ENCODE measurements around the gene SDF2L1. TPM values are rescaled to one million over a fixed set of nuclear protein-coding genes. Genes with fewer than 3 reads are reported as not detected.
A peak's percentile ranks its signal among the peaks of the same experiment; 100 is the strongest.

The SDF2L1 gene
- total RNA-seq, 1 donor from 2014 or later = 43.3 TPM

DNA sequence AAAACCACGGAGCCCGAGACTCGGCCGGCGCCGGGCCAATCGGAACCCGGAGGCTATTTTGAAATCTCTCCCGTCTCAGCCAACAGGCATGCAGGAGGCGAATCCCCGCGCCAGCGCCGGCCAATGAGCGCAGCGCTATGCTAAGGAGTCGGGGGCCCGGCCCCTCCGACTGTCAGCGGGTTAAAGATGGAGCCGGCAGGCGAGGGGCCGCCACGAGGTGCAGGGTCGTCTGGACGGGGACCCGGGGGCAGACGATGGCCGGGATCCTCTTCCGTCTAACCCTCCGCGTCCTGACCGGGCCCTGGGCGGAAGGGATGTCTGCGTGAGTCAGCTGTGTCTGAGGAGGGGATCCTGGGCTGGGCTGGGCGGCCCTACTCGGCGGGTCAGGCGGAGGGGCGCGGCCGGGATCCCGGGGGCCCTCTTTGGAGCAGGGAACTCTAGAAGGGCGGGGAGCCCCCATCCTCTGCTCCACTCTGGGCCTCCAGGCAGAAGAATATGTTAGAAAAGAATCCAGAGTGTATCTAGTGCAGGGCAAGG is 10.0 kb downstream of the SDF2L1 start:
- Mint-ChIP-seq H3K36me3 (ENCODE audit: low read depth) (no peaks in the 10 kb centered on the region), H3K27me3 (no peaks in the 10 kb centered on the region), H3K4me3 (peak overlapping the region; percentile 90), H3K4me1 (peaks cover 21% of the 10 kb centered on the region), H3K27ac (no peak overlapping the region), H3K9me3 (no peaks in the 10 kb centered on the region)
- ATAC-seq (ENCODE audit: low read depth) = peak; percentile 98
- ChIA-PET CTCF (interaction anchor here (1.5 kb wide), 1 partner anchor 9 kb away, joined by 7 read pairs; the partner anchor contains the start of gene SDF2L1), POLR2A (interaction anchor here (1.0 to 2.0 kb wide), 3 partner anchors 10 to 23 kb away, joined by 6 to 16 read pairs (median 10); partner anchors contain the start of genes PPIL2, SDF2L1 and YDJC)
- intact Hi-C loops (cut with micrococcal nuclease) = loop anchor here (1.0 kb wide), 1 partner anchor 10 kb away; the partner anchor contains the start of gene SDF2L1
- TF ChIP-seq, protein P1, sequence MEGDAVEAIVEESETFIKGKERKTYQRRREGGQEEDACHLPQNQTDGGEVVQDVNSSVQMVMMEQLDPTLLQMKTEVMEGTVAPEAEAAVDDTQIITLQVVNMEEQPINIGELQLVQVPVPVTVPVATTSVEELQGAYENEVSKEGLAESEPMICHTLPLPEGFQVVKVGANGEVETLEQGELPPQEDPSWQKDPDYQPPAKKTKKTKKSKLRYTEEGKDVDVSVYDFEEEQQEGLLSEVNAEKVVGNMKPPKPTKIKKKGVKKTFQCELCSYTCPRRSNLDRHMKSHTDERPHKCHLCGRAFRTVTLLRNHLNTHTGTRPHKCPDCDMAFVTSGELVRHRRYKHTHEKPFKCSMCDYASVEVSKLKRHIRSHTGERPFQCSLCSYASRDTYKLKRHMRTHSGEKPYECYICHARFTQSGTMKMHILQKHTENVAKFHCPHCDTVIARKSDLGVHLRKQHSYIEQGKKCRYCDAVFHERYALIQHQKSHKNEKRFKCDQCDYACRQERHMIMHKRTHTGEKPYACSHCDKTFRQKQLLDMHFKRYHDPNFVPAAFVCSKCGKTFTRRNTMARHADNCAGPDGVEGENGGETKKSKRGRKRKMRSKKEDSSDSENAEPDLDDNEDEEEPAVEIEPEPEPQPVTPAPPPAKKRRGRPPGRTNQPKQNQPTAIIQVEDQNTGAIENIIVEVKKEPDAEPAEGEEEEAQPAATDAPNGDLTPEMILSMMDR (IDR thresholded peaks at IDR 0.05) = no peak
- peak; percentile 77 for DNase-seq

DNA sequence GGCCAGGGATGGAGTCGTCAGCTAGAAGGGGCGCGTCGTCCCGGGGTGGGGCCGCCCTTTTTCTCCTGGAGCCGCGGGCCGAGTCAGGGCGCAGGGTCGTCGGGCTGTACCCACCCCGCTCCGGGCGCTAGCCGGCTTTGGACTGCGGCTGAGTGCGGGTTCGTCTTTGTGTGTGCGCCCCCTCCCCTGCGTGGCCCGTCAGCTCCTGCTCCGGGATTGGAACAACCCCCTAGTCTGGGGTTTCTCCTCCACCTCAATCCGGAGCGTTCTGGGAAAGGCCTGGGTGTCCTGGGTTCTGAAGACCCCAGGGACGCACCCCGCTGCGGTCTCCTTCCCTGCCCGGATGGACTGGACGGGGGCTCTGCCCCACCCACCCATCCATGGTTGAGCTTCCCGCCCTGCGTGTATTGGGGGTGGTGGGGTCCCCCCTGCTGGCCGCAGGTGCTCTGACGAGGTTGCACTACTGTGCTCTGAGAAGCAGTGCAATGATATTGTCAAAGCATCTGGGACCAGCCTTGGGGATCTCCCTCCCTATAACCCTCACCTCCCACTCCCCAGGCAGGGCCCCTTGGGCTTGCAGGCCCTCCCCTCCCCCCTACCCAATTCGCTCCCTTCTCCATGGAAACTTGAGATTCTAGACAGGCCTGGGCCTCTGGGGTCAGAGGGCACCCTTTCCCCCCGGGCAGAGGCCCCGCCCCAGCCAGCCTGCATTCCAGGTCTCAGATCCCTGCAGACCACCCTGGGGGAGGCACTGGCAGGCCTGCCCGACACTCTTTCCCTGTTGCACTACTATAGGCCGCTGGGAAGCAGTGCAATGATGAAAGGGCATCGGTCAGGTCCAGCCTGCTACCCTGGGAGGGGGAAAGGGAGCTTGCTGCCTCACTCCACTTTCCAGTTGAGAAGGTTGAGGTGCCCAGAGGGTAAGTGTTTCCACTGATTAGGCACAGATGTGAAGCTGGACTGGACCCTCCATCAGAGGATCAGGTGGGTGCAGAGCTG is 10.7 kb downstream of the SDF2L1 start:
- TF ChIP-seq, protein P1 (IDR thresholded peaks at IDR 0.05) = no peak
- H3K4me1 Mint-ChIP-seq = peaks cover 21% of the 10 kb centered on the region
- POLR2A ChIA-PET = interaction anchor here (0.9 to 2.0 kb wide), 4 partner anchors 11 to 23 kb away, joined by 3 to 16 read pairs (median 8); partner anchors contain the start of genes PPIL2, SDF2L1 and YDJC
- H3K4me3 Mint-ChIP-seq = peak overlapping the region; percentile 90
- no peak overlapping the region for H3K27ac Mint-ChIP-seq
- no peak for ATAC-seq (ENCODE audit: low read depth)
- no peaks in the 10 kb centered on the region for H3K27me3 Mint-ChIP-seq
- H3K36me3 Mint-ChIP-seq (ENCODE audit: low read depth) = no peaks in the 10 kb centered on the region
- CTCF ChIA-PET = interaction anchor here (1.3 to 1.5 kb wide), 2 partner anchors 10 kb away, joined by 3 to 7 read pairs; partner anchors contain the start of gene SDF2L1
- intact Hi-C loops (cut with micrococcal nuclease) = loop anchor here (1.0 kb wide), 1 partner anchor 11 kb away; the partner anchor contains the start of gene SDF2L1
- no peaks in the 10 kb centered on the region for H3K9me3 Mint-ChIP-seq
- no peak for DNase-seq

DNA sequence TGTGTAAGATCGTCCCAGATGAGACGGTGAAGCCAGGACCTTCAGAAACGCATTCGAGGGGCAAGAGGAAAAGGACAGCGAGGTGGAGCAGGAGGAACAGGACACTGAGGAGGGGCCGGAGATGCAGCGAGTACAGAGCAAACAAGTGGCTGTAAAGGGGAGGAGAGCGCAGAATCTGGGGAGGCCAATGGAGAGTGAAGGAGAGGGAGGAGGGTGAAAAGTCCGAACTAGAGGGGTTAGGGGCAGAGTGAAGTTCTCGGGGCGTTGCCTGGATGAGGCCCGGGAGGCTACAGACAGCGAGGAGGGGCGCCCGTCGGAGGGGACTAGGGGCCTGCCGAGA is 14.9 kb downstream of the SDF2L1 start:
- CTCF ChIA-PET = interaction anchor here (0.8 kb wide), 1 partner anchor 28 kb away, joined by 4 read pairs; no protein-coding TSS in a partner anchor
- H3K4me1 Mint-ChIP-seq = peaks cover 12% of the 10 kb centered on the region
- no peaks in the 10 kb centered on the region for H3K27me3 Mint-ChIP-seq
- peak overlapping the region; percentile 69 for H3K4me3 Mint-ChIP-seq
- H3K36me3 Mint-ChIP-seq (ENCODE audit: low read depth) = no peaks in the 10 kb centered on the region
- intact Hi-C loops (cut with micrococcal nuclease) = loop anchor here (1.0 kb wide), 1 partner anchor 9 kb away; the partner anchor contains the start of gene PPIL2
- TF ChIP-seq, protein P1 (IDR thresholded peaks at IDR 0.05) = no peak
- POLR2A ChIA-PET = interaction anchor here (0.7 kb wide), 2 partner anchors 32 kb away, joined by 3 to 4 read pairs; no protein-coding TSS in a partner anchor
- DNase-seq (no peak), ATAC-seq (ENCODE audit: low read depth) (no peak)
- H3K27ac Mint-ChIP-seq = no peak overlapping the region
- no peaks in the 10 kb centered on the region for H3K9me3 Mint-ChIP-seq

DNA sequence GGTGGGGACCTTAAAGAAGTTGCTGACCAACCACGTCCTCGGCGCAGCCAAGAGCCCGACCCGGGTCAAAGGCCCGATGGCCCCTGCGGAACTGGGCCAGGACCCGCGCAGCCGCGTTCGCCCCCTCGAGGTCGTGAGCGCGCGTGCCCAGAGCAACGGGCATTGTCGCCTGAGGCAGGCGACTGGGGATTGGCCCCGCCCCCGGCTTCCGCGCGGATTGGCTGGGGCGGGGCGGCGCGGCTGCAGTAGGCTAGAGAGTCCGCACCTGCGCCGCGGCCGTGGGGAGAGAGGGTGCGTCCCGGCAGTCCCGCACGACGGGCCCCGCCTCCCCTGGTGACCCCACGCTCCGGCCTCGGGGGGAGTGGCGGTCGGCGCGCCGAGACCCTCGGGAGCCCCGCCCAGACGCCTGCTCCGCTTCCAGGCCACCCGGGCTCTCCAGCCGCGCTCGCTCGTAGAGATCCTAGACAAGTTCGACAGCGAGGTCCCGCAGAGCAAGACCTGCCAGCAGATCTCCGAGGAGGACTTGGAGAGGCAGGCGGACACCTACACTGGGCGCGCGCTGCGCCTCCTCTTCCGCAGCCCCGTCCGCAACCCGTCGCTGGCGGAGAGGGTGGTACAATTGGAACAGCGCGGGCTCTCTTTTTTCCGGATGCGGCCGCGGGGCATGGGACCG is 15.4 kb downstream of the SDF2L1 start:
- ChIA-PET POLR2A (interaction anchor here (0.7 to 1.0 kb wide), 2 partner anchors 9 to 28 kb away, joined by 4 to 7 read pairs; partner anchors contain the start of genes PPIL2 and YDJC), CTCF (no interaction called here)

More for the DNA sequence above, 15.4 kb downstream of the SDF2L1 start:
- H3K4me1 Mint-ChIP-seq = peaks cover 10% of the 10 kb centered on the region
- no peaks in the 10 kb centered on the region for H3K36me3 Mint-ChIP-seq (ENCODE audit: low read depth)
- H3K27ac Mint-ChIP-seq = no peak overlapping the region
- TF ChIP-seq, protein P1 (IDR thresholded peaks at IDR 0.05) = no peak
- H3K9me3 Mint-ChIP-seq = no peaks in the 10 kb centered on the region
- H3K27me3 Mint-ChIP-seq = no peaks in the 10 kb centered on the region
- DNase-seq (peak; percentile 78), ATAC-seq (ENCODE audit: low read depth) (peak; percentile 95)
- intact Hi-C loops (cut with micrococcal nuclease) = loop anchor here (1.0 kb wide), 1 partner anchor 9 kb away; the partner anchor contains the start of gene PPIL2
- H3K4me3 Mint-ChIP-seq = peak overlapping the region; percentile 84

Measured in activated B cell treated with CpG ODN at 0.5 μM for 24 hours (primary cell).